ENCODE data around the gene MRPL32.

The MRPL32 gene

GRCh38 chr7:42964849-42965805, 33.0 kb downstream of the MRPL32 start:
- no peak for DNase-seq (ENCODE audit: low spot score)

- DNase-seq (ENCODE audit: low spot score) = no peak
Observed at GRCh38 chr7:42967391-42967790, 35.2 kb downstream of the MRPL32 start.

GRCh38 chr7:42972699-42973500, 40.7 kb downstream of the MRPL32 start:
- peak; percentile 90 for DNase-seq (ENCODE audit: low spot score)

GRCh38 chr7:42976371-42976770, 44.2 kb downstream of the MRPL32 start:
- DNase-seq (ENCODE audit: low spot score) = no peak

GRCh38 chr7:42978496-42978895, 46.3 kb downstream of the MRPL32 start:
- no peak for DNase-seq (ENCODE audit: low spot score)

GRCh38 chr7:42980084-42980483, 47.9 kb downstream of the MRPL32 start:
- DNase-seq (ENCODE audit: low spot score) = no peak

GRCh38 chr7:42980514-42980913, 48.3 kb downstream of the MRPL32 start:
- no peak for DNase-seq (ENCODE audit: low spot score)

- peak; percentile 5 for DNase-seq (ENCODE audit: low spot score)
Observed at GRCh38 chr7:42981601-42982000, 49.4 kb downstream of the MRPL32 start.

GRCh38 chr7:42982604-42983115, 50.5 kb downstream of the MRPL32 start:
- no peak for DNase-seq (ENCODE audit: low spot score)

- no peak for DNase-seq (ENCODE audit: low spot score)
Observed at GRCh38 chr7:42984137-42984536, 52.0 kb downstream of the MRPL32 start.

- no peak for DNase-seq (ENCODE audit: low spot score)
Observed at GRCh38 chr7:42986213-42986612, 54.0 kb downstream of the MRPL32 start.

- no peak for DNase-seq (ENCODE audit: low spot score)
Observed at GRCh38 chr7:42986781-42987248, 54.6 kb downstream of the MRPL32 start.

Data from AG08395 (cell line).